WTC11 (cell line): ENCODE measurements around the gene CAMTA1. TPM values are rescaled to one million over a fixed set of nuclear protein-coding genes. Genes with fewer than 3 reads are reported as not detected.

ENCODE experiments used
- ATAC-seq: fragments of 200-7000 bp; cut with Tn5 transposase; 2 replicates; pipeline ENCODE4 v1.10.0; 2021; ENCODE audit warnings: mild to moderate bottlenecking, moderate library complexity
- CTCF ChIA-PET: fragments of 300-600 bp; sonication (Branson Sonifier 250); formaldehyde crosslinking; loops from one replicate; lab custom pipeline; 2021; ENCODE audit warnings: antibody characterized with exemption; lab: Charles Lee
- POLR2A ChIA-PET: fragments of 350-600 bp; sonication (Branson Sonifier 250); formaldehyde crosslinking; loops from one replicate; lab custom pipeline; 2021; ENCODE audit warnings: antibody characterized with exemption; lab: Charles Lee
- DNase-seq: peaks from one replicate; pipeline ENCODE4 v3.0.0; 2021; ENCODE audit warnings: low spot score
- H3K27ac Mint-ChIP-seq: 2 replicates; pipeline ENCODE4 v1.8.0; 2021; ENCODE audit warnings: mixed read lengths
- H3K27me3 Mint-ChIP-seq: 2 replicates; pipeline ENCODE4 v1.8.0; 2021; ENCODE audit warnings: low read depth, mild to moderate bottlenecking, moderate library complexity, mixed read lengths
- H3K36me3 Mint-ChIP-seq: 2 replicates; pipeline ENCODE4 v1.8.0; 2021; ENCODE audit warnings: mixed read lengths
- H3K4me1 Mint-ChIP-seq: 2 replicates; pipeline ENCODE4 v1.8.0; 2022; ENCODE audit warnings: mixed read lengths
- H3K4me3 Mint-ChIP-seq: 2 replicates; pipeline ENCODE4 v1.8.0; 2021; ENCODE audit warnings: mild to moderate bottlenecking, moderate library complexity, mixed read lengths
- H3K9me3 Mint-ChIP-seq: 2 replicates; pipeline ENCODE4 v1.8.0; 2021; ENCODE audit warnings: mixed read lengths
- ATF1 ChIP-seq: sonication (generic); formaldehyde crosslinking; IDR thresholded peaks from 2 replicates; pipeline ENCODE4 v1.8.1; 2023; ENCODE audit warnings: mild to moderate bottlenecking, moderate library complexity, missing genetic modification reagents
- CREB1 ChIP-seq: sonication (generic); formaldehyde crosslinking; IDR thresholded peaks from 2 replicates; pipeline ENCODE4 v1.8.0; 2023; ENCODE audit warnings: mild to moderate bottlenecking, missing genetic modification reagents
- E2F4 ChIP-seq: sonication (generic); formaldehyde crosslinking; IDR thresholded peaks from 2 replicates; pipeline ENCODE4 v1.8.1; 2022; ENCODE audit warnings: low read depth, mild to moderate bottlenecking, moderate library complexity, missing genetic modification reagents, borderline replicate concordance
- E2F5 ChIP-seq: sonication (generic); formaldehyde crosslinking; IDR thresholded peaks from 2 replicates; pipeline ENCODE4 v1.8.1; 2022; ENCODE audit warnings: mild to moderate bottlenecking, moderate library complexity, missing genetic modification reagents
- ELF4 ChIP-seq: sonication (generic); formaldehyde crosslinking; IDR thresholded peaks from 2 replicates; pipeline ENCODE4 v1.8.1; 2022; ENCODE audit warnings: low read depth, mild to moderate bottlenecking, moderate library complexity, missing genetic modification reagents
- ETV6 ChIP-seq: sonication (generic); formaldehyde crosslinking; IDR thresholded peaks from 2 replicates; pipeline ENCODE4 v1.8.1; 2022; ENCODE audit warnings: mild to moderate bottlenecking, missing genetic modification reagents
- FOXK1 ChIP-seq: sonication (generic); formaldehyde crosslinking; IDR thresholded peaks from 2 replicates; pipeline ENCODE4 v1.8.0; 2022; ENCODE audit warnings: mild to moderate bottlenecking, moderate library complexity, missing genetic modification reagents
- FOXP4 ChIP-seq: sonication (generic); formaldehyde crosslinking; IDR thresholded peaks from 2 replicates; pipeline ENCODE4 v1.8.0; 2022; ENCODE audit warnings: mild to moderate bottlenecking, missing genetic modification reagents
- GABPB1 ChIP-seq: sonication (generic); formaldehyde crosslinking; IDR thresholded peaks from 2 replicates; pipeline ENCODE4 v1.8.1; 2023; ENCODE audit warnings: mild to moderate bottlenecking, missing genetic modification reagents
- JAZF1 ChIP-seq: fragments of 250-450 bp; sonication (Bioruptor Pico); IDR thresholded peaks from 2 replicates; pipeline ENCODE4 v1.9.0; 2021; ENCODE audit warnings: moderate library complexity, mild to moderate bottlenecking, inconsistent platforms
- KAT7 ChIP-seq: sonication (generic); formaldehyde crosslinking; IDR thresholded peaks from 2 replicates; pipeline ENCODE4 v1.8.1; 2023; ENCODE audit warnings: missing genetic modification reagents, mild to moderate bottlenecking, borderline replicate concordance
- NFATC4 ChIP-seq: fragments of 250-450 bp; sonication (Bioruptor Pico); IDR thresholded peaks from 2 replicates; pipeline ENCODE4 v1.9.0; 2021; ENCODE audit warnings: mild to moderate bottlenecking
- NFE2L1 ChIP-seq: sonication (generic); formaldehyde crosslinking; IDR thresholded peaks from 2 replicates; pipeline ENCODE4 v1.8.1; 2023; ENCODE audit warnings: missing genetic modification reagents
- NFYB ChIP-seq: sonication (generic); formaldehyde crosslinking; conservative IDR thresholded peaks from 2 replicates; pipeline ENCODE4 v1.8.0; 2022; ENCODE audit warnings: low read depth, missing genetic modification reagents
- OVOL2 ChIP-seq: fragments of 250-450 bp; sonication (Bioruptor Pico); IDR thresholded peaks from 2 replicates; pipeline ENCODE4 v1.9.0; 2021; ENCODE audit warnings: mild to moderate bottlenecking, borderline replicate concordance
- SMAD4 ChIP-seq: sonication (generic); formaldehyde crosslinking; IDR thresholded peaks from 2 replicates; pipeline ENCODE4 v1.8.0; 2022; ENCODE audit warnings: mild to moderate bottlenecking, missing genetic modification reagents
- ZNF121 ChIP-seq: sonication (generic); formaldehyde crosslinking; IDR thresholded peaks from 2 replicates; pipeline ENCODE4 v1.8.0; 2023; ENCODE audit warnings: missing genetic modification reagents
- ZNF138 ChIP-seq: sonication (generic); formaldehyde crosslinking; conservative IDR thresholded peaks from 2 replicates; pipeline ENCODE4 v1.8.1; 2022; ENCODE audit warnings: mild to moderate bottlenecking, moderate library complexity, missing genetic modification reagents
- ZNF263 ChIP-seq: sonication (generic); formaldehyde crosslinking; IDR thresholded peaks from 2 replicates; pipeline ENCODE4 v1.8.1; 2022; ENCODE audit warnings: low read depth, mild to moderate bottlenecking, moderate library complexity, missing genetic modification reagents
- ZNF423 ChIP-seq: fragments of 250-450 bp; sonication (Bioruptor Pico); IDR thresholded peaks from 2 replicates; pipeline ENCODE4 v2.1.2; 2022; ENCODE audit warnings: mild to moderate bottlenecking, moderate library complexity
- total RNA-seq: library from RNA; stranded (reverse); gene quantifications from 3 replicates; pipeline ENCODE4 v1.2.3, GENCODE V29; 2021
- TF ChIP-seq, protein P1 (sequence below): sonication (generic); formaldehyde crosslinking; IDR thresholded peaks from 2 replicates; pipeline ENCODE4 v1.8.0; 2023; ENCODE audit warnings: mild to moderate bottlenecking, missing genetic modification reagents
- TF ChIP-seq, protein P2 (sequence below): fragments of 250-450 bp; sonication (Bioruptor Pico); IDR thresholded peaks from 2 replicates; pipeline ENCODE4 v1.9.0; 2021; ENCODE audit warnings: mild to moderate bottlenecking
- TF ChIP-seq, protein P3 (sequence below): sonication (generic); formaldehyde crosslinking; IDR thresholded peaks from 2 replicates; pipeline ENCODE4 v1.8.1; 2022; ENCODE audit warnings: missing genetic modification reagents, borderline replicate concordance

CAMTA1 gene
- total RNA-seq, 1 experiment from 2014 or later, result 86.4 TPM

- TF ChIP-seq ELF4 (CRISPR knock-in tag), result no peak
- no peak for TF ChIP-seq OVOL2
- no peak for TF ChIP-seq NFYB
- no peak for TF ChIP-seq ZNF423 (CRISPR knock-in tag)
- no peak for TF ChIP-seq FOXP4 (CRISPR knock-in tag)
- TF ChIP-seq NFE2L1 (CRISPR knock-in tag), result no peak
Measured at GRCh38 chr1:7171168-7171567, 385.9 kb downstream of the CAMTA1 start (continued).

- Mint-ChIP-seq H3K9me3 (peaks cover 2% of the 10 kb centered on the region), H3K4me1 (no peaks in the 10 kb centered on the region), H3K4me3 (no peak overlapping the region), H3K27ac (no peak overlapping the region)
- POLR2A ChIA-PET, result no interaction called here
- DNase-seq (no peak), ATAC-seq (no peak)
- TF ChIP-seq NFATC4 (CRISPR knock-in tag) (no peak), ZNF138 (CRISPR knock-in tag) (no peak), CREB1 (no peak), ETV6 (CRISPR knock-in tag) (no peak), ZNF263 (CRISPR knock-in tag) (no peak), KAT7 (CRISPR knock-in tag) (no peak), ZNF121 (no peak), ELF4 (CRISPR knock-in tag) (no peak)
- TF ChIP-seq, protein P1, sequence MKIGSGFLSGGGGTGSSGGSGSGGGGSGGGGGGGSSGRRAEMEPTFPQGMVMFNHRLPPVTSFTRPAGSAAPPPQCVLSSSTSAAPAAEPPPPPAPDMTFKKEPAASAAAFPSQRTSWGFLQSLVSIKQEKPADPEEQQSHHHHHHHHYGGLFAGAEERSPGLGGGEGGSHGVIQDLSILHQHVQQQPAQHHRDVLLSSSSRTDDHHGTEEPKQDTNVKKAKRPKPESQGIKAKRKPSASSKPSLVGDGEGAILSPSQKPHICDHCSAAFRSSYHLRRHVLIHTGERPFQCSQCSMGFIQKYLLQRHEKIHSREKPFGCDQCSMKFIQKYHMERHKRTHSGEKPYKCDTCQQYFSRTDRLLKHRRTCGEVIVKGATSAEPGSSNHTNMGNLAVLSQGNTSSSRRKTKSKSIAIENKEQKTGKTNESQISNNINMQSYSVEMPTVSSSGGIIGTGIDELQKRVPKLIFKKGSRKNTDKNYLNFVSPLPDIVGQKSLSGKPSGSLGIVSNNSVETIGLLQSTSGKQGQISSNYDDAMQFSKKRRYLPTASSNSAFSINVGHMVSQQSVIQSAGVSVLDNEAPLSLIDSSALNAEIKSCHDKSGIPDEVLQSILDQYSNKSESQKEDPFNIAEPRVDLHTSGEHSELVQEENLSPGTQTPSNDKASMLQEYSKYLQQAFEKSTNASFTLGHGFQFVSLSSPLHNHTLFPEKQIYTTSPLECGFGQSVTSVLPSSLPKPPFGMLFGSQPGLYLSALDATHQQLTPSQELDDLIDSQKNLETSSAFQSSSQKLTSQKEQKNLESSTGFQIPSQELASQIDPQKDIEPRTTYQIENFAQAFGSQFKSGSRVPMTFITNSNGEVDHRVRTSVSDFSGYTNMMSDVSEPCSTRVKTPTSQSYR, result no peak
- TF ChIP-seq, protein P2, sequence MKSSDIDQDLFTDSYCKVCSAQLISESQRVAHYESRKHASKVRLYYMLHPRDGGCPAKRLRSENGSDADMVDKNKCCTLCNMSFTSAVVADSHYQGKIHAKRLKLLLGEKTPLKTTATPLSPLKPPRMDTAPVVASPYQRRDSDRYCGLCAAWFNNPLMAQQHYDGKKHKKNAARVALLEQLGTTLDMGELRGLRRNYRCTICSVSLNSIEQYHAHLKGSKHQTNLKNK, result no peak
- TF ChIP-seq, all 79 proteins: peak for 0
- H3K36me3 Mint-ChIP-seq, result no peaks in the 10 kb centered on the region
- CTCF ChIA-PET, result no interaction called here
- no peaks in the 10 kb centered on the region for H3K27me3 Mint-ChIP-seq
Measured at GRCh38 chr1:7171574-7171973, 386.3 kb downstream of the CAMTA1 start.

- peaks cover 4% of the 10 kb centered on the region for H3K4me1 Mint-ChIP-seq
- CTCF ChIA-PET, result interaction anchor here (1.2 to 1.4 kb wide), 2 partner anchors 88 to 103 kb away, joined by 3 to 4 read pairs; no protein-coding TSS in a partner anchor
- TF ChIP-seq ATF1 (CRISPR knock-in tag), result no peak
- no peak for TF ChIP-seq NFYB
- no peak for TF ChIP-seq JAZF1 (CRISPR knock-in tag)
- no peak for TF ChIP-seq ZNF263 (CRISPR knock-in tag)
- no peak for TF ChIP-seq SMAD4 (CRISPR knock-in tag)
- no peak for TF ChIP-seq FOXK1
- no peak for TF ChIP-seq E2F4 (CRISPR knock-in tag)
- TF ChIP-seq OVOL2, result no peak
- no peak for TF ChIP-seq GABPB1 (CRISPR knock-in tag)
- TF ChIP-seq, protein P1, result no peak
- no peak for TF ChIP-seq NFATC4 (CRISPR knock-in tag)
- TF ChIP-seq, protein P3, sequence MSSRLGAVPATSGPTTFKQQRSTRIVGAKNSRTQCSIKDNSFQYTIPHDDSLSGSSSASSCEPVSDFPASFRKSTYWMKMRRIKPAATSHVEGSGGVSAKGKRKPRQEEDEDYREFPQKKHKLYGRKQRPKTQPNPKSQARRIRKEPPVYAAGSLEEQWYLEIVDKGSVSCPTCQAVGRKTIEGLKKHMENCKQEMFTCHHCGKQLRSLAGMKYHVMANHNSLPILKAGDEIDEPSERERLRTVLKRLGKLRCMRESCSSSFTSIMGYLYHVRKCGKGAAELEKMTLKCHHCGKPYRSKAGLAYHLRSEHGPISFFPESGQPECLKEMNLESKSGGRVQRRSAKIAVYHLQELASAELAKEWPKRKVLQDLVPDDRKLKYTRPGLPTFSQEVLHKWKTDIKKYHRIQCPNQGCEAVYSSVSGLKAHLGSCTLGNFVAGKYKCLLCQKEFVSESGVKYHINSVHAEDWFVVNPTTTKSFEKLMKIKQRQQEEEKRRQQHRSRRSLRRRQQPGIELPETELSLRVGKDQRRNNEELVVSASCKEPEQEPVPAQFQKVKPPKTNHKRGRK (CRISPR knock-in tag), result no peak
- TF ChIP-seq E2F5 (CRISPR knock-in tag), result no peak
Measured at GRCh38 chr1:7172804-7173203, 387.6 kb downstream of the CAMTA1 start.

More at GRCh38 chr1:7172804-7173203, 387.6 kb downstream of the CAMTA1 start:
- Mint-ChIP-seq H3K36me3 (peaks cover 4% of the 10 kb centered on the region; the same call in 1 of the 2 replicates), H3K9me3 (peaks cover 14% of the 10 kb centered on the region), H3K27ac (no peak overlapping the region), H3K27me3 (no peaks in the 10 kb centered on the region), H3K4me3 (no peak overlapping the region)
- DNase-seq, result no peak
- ATAC-seq, result no peak
- POLR2A ChIA-PET, result no interaction called here
